Neural progenitor cell (in vitro differentiated cells): ENCODE results near the gene KCMF1.

Experiments
- EZH2phosphoT487 ChIP-seq: fragments of 200-600 bp; sonication (generic); IDR thresholded peaks from 2 replicates; pipeline ENCODE4 v1.6.1; 2017; ENCODE audit warnings: antibody characterized with exemption
- TF ChIP-seq, protein P1 (sequence below): fragments of 200-600 bp; sonication (generic); IDR thresholded peaks from 2 replicates; pipeline ENCODE4 v1.5.1; 2017; ENCODE audit warnings: antibody characterized with exemption, mild to moderate bottlenecking

DNA sequence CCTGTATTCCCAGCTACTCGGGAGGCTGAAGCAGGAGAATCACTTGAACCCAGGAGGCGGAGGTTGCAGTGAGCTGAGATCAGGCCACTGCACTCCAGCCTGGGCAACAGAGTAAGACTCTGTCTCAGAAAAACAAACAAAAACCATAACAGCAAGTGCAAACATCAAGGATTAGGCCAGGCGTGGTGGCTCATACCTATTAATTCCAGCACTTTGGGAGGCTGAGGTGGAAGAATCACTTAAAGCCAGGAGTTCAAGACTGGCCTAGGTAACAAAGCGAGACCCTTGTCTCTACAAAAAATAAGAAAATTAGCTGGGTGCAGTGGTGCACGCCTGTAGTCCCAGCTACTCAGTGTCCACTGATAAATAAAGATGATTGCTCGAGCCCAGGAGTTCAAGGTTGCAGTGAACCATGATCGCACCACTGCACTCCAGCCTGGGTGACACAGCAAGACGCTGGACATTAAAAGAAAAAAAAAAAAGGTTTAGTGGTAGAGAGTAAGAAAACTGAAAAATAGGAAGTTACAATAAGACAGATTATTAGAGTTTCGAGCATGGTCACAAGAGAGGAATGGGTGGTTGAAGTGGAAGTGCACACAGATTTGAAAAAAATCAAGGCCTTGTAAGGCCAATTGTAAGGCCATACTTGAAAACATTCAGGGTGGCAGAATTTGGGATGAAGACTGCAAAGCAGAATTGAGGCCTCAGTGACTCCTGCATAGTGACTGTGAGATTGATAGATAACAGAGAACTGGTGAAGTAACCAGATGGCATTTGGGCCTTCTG, 6.4 kb upstream of the KCMF1 start:
- TF ChIP-seq, protein P1, sequence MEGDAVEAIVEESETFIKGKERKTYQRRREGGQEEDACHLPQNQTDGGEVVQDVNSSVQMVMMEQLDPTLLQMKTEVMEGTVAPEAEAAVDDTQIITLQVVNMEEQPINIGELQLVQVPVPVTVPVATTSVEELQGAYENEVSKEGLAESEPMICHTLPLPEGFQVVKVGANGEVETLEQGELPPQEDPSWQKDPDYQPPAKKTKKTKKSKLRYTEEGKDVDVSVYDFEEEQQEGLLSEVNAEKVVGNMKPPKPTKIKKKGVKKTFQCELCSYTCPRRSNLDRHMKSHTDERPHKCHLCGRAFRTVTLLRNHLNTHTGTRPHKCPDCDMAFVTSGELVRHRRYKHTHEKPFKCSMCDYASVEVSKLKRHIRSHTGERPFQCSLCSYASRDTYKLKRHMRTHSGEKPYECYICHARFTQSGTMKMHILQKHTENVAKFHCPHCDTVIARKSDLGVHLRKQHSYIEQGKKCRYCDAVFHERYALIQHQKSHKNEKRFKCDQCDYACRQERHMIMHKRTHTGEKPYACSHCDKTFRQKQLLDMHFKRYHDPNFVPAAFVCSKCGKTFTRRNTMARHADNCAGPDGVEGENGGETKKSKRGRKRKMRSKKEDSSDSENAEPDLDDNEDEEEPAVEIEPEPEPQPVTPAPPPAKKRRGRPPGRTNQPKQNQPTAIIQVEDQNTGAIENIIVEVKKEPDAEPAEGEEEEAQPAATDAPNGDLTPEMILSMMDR, result no peak
- no peak for TF ChIP-seq EZH2phosphoT487
